Body of pancreas (tissue), 4 donors: ENCODE data around the gene MPL. TPM values are rescaled to one million over a fixed set of nuclear protein-coding genes. Genes with fewer than 3 reads are reported as not detected.

Experiments
- ATAC-seq: fragments of 150-250 bp; one replicate; pipeline ENCODE4 v1.9.1; 2016
- DNase-seq, 4 donors: peaks; one replicate each; pipeline ENCODE4 v3.0.0-alpha.2; 2019
- H3K27ac ChIP-seq, 4 donors: fragments of 200-600 bp; sonication (generic); 1 replicate in 3 of 4; 2 replicates in 1 of 4; pipeline versions ENCODE4 v1.5.1 to v1.6.1; 2016 to 2019; ENCODE audit warnings: mild to moderate bottlenecking in 1 of 4, mixed read lengths in 1 of 4, moderate library complexity in 1 of 4
- H3K27me3 ChIP-seq, 2 donors: fragments of 200-600 bp; sonication (generic); one replicate each; pipeline ENCODE4 v1.6.0; 2016; ENCODE audit warnings: mild to moderate bottlenecking in 1 of 2
- H3K36me3 ChIP-seq, 2 donors: fragments of 200-600 bp; sonication (generic); replicated peaks in 1 of 2; 2 replicates each; pipeline ENCODE4 v1.5.1; 2016; ENCODE audit warnings: low read depth in 2 of 2; ENCODE audit not compliant: insufficient read depth in 1 of 2
- H3K4me1 ChIP-seq: fragments of 200-600 bp; sonication (generic); one replicate; pipeline ENCODE4 v1.6.0; 2016
- H3K4me3 ChIP-seq, 2 donors: fragments of 200-600 bp; sonication (generic); 1 replicate in 1 of 2; 2 replicates in 1 of 2; pipeline ENCODE4 v1.5.1; 2016 to 2019
- H3K9me3 ChIP-seq, 3 donors: fragments of 200-600 bp; sonication (generic); 1 replicate in 2 of 3; 2 replicates in 1 of 3; pipeline ENCODE4 v1.5.1; 2016
- CTCF ChIP-seq, 7 experiments: fragments of 450-650 bp in 4 of 7; fragments of 200-600 bp in 3 of 7; sonication (generic) in 3 of 7; IDR thresholded peaks; one replicate each; pipeline ENCODE4 v1.5.1; 2016 to 2019; ENCODE audit warnings: antibody characterized with exemption in 7 of 7
- POLR2A ChIP-seq, 3 donors: fragments of 450-650 bp; IDR thresholded peaks; one replicate each; pipeline ENCODE4 v1.6.1; 2016; ENCODE audit warnings: antibody characterized with exemption in 3 of 3, mild to moderate bottlenecking in 2 of 3
- WGBS, 2 donors: methylation state at CpG; one replicate each; pipeline ENCODE4 v1.1.5; 2017; 5-methylcytosine and 5-hydroxymethylcytosine counted together
- intact Hi-C: fragments of 100-400 bp; cut with DNase I; formaldehyde crosslinking; loops from one replicate; pipeline ENCODE4 v1.15.1; 2023
- total RNA-seq, 2 donors: library from RNA; depleted of rRNA; stranded (reverse); fragments of >200 nt; gene quantifications; one replicate each; pipeline ENCODE4 v1.1.0, GENCODE V29; 2016

The MPL gene
- total RNA-seq, 2 donors from 2014 or later, result not detected

DNA sequence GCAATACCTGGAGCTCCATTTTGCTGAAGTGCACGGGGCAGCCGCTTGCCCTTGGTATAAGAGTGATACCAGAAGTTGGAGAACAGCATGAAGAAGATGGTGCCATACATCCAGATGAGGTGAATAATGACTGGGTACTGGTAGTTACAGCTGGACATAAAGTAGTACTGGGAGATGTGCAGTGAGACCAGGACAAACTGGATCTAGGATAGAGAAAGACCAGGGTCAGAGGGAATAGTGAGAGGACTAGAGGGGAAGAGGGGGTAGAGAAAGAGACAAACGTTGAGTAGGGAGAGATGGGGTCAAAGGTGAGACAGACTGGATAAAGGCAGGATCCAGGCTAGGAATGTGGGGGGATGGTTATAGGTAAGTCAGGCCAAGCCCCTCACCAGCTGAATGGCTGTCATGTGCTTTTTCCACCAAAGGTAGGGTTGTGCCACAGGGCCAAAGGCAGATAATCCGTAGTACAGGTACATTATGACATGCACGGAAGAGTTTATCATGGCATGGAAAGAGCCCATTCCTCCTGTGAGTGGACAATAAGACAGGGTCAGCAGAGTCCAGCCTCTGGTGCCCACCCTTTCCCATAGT, 26.4 kb downstream of the MPL start:
- no peaks in the 10 kb centered on the region for H3K9me3 ChIP-seq
- ATAC-seq, result no peak
- peaks cover 0 to 18% of the 10 kb centered on the region in 2 donors for H3K36me3 ChIP-seq
- WGBS, 2 donors, result 74 to 78% methylated on average over 5 of the region's 5 CpGs
- no peak for DNase-seq
- H3K27ac ChIP-seq, result no peak overlapping the region
- TF ChIP-seq CTCF (IDR thresholded peaks at IDR 0.05) (no peak), POLR2A (IDR thresholded peaks at IDR 0.05) (no peak)
- intact Hi-C loops, result loop anchor here (10.0 kb wide), 1 partner anchor 129 kb away; no protein-coding TSS in a partner anchor
- H3K4me3 ChIP-seq, result no peak overlapping the region
- peaks cover 30% of the 10 kb centered on the region for H3K4me1 ChIP-seq
- no peaks in the 10 kb centered on the region for H3K27me3 ChIP-seq

- Histone ChIP-seq H3K4me1 (peaks cover 28% of the 10 kb centered on the region), H3K36me3 (peaks cover 0 to 18% of the 10 kb centered on the region in 2 donors), H3K4me3 (no peak overlapping the region), H3K27me3 (no peaks in the 10 kb centered on the region), H3K27ac (peak overlapping the region in 1 of 4 donors; percentile 88), H3K9me3 (no peaks in the 10 kb centered on the region)
- intact Hi-C loops, result loop anchor here (10.0 kb wide), 1 partner anchor 131 kb away; no protein-coding TSS in a partner anchor
- no peak for TF ChIP-seq CTCF (IDR thresholded peaks at IDR 0.05)
- no peak for TF ChIP-seq POLR2A (IDR thresholded peaks at IDR 0.05)
- 87 to 90% methylated on average over 2 of the region's 2 CpGs for WGBS, 2 donors
- DNase-seq, result no peak
- no peak for ATAC-seq
Measured at GRCh38 chr1:43365678-43366077, 28.1 kb downstream of the MPL start.

DNA sequence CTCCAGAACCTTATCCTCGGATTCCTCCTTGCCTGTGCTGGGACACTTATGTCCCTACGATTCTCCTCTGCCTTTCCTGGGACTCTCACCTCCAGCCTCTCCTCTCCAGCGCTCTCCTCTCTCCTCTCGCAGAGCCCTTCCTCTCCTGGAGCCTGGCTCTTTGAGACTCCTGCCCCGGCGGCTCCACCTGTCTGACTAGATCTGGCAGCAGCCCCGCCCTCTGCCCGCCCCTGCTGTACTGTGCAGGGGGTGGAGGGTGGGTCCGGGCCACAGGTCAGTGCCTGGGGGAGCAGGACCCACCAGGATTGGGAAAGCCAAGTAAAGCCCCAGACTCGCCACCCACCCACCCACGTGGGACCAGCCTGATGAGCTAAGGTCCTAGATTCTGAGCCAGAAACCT, 28.6 kb downstream of the MPL start:
- TF ChIP-seq CTCF (IDR thresholded peaks at IDR 0.05), result no peak
- peak in 1 of 3 donors; percentile 35 for TF ChIP-seq POLR2A (IDR thresholded peaks at IDR 0.05)
- Histone ChIP-seq H3K9me3 (no peaks in the 10 kb centered on the region), H3K27ac (peak overlapping the region in 3 of 4 donors; percentile 84 to 92 (median 88)), H3K27me3 (no peaks in the 10 kb centered on the region), H3K36me3 (peaks cover 0 to 18% of the 10 kb centered on the region in 2 donors), H3K4me1 (peaks cover 28% of the 10 kb centered on the region), H3K4me3 (no peak overlapping the region)
- WGBS, 2 donors, result 28 to 31% methylated on average over 11 of the region's 11 CpGs
- no peak for ATAC-seq
- peak; percentile 42 to 68 (median 58) for DNase-seq
- intact Hi-C loops, result loop anchor here (10.0 kb wide), 1 partner anchor 131 kb away; no protein-coding TSS in a partner anchor

DNA sequence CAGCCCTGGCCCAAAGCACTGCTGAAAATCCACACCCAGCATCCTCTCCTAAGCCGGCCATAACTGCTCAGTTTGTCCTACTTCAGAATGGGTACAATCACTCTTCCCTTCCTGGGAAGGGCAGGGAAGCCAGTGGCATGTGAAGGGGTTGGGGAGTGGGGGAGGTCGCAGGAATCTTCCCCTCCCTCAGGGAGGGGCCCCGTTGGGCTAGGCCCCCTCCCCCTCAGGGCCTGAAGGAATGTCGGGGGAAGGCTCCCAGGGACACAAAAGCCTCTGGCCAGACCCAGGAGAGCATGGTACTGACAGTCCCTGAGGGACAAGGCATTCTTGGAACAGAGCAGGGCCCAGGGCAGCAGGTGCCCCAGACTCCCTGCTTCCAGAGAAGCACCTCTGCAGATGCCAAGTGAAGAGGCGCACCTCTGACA, 29.0 kb downstream of the MPL start:
- H3K4me3 ChIP-seq, result peak overlapping the region; percentile 54 to 69
- intact Hi-C loops, result loop anchor here (10.0 kb wide), 1 partner anchor 132 kb away; no protein-coding TSS in a partner anchor
- peaks cover 28% of the 10 kb centered on the region for H3K4me1 ChIP-seq
- 15 to 18% methylated on average over 4 to 5 of the region's 5 CpGs for WGBS, 2 donors
- peak overlapping the region; percentile 84 to 94 (median 90) for H3K27ac ChIP-seq
- no peaks in the 10 kb centered on the region for H3K9me3 ChIP-seq
- peaks cover 0 to 18% of the 10 kb centered on the region in 2 donors for H3K36me3 ChIP-seq
- TF ChIP-seq POLR2A (IDR thresholded peaks at IDR 0.05), result no peak
- TF ChIP-seq CTCF (IDR thresholded peaks at IDR 0.05), result no peak
- DNase-seq (peak in 1 of 4 donors; percentile 23), ATAC-seq (no peak)
- no peaks in the 10 kb centered on the region for H3K27me3 ChIP-seq
